Embryonic facial prominence (tissue), 1 donor: ENCODE data around the gene INMT.

Experiments used
- DNase-seq: peaks from one replicate; pipeline ENCODE4 v3.0.0-alpha.2; 2016; ENCODE audit errors: extremely low spot score

INMT gene

DNA sequence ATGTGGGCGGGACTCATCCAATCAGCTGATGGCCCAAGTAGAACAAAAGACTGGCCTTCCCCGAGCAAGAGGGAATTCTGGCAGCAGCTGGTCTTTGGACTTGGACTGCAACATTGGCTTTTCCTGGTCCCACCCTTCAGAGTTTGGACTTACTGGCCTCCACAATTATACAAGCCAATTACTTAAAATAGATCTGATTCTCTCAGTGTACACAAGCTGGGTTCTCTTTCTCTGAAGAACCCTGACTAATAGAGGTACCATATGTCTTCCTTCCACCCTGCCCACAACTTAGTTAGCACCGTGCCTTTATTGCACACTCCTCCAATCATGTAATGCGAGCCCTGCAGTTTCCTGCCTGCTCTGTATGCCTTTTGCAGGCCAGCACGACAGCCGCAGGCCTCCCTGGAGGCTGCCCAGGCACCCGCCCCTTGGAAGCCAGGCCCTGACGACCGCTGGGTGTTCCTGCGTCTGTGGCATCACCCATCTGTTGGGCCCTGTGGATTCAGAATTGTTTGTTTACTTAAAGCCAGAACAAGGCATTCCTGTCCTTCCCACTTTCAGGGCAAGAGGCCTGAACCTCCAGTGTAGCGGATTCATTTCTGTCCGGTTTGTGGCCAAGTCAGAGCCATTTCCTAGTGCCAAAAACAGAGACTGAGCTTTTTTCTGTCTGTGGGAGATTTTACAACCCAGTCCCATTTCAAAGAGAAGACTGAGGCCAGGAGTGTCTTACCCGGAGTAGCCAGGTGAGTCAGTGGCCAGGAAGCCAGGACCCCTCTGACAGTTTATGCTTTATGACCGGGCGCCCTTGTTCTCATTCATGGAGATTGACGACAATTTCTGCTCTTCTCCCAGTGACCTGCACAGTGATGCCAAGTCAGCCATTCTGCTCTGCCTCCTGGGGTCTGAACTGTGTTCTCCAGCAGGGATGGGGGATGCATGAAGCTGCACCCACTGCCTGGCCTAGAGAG is 968 bp upstream of the INMT start:
- no peak for DNase-seq

DNA sequence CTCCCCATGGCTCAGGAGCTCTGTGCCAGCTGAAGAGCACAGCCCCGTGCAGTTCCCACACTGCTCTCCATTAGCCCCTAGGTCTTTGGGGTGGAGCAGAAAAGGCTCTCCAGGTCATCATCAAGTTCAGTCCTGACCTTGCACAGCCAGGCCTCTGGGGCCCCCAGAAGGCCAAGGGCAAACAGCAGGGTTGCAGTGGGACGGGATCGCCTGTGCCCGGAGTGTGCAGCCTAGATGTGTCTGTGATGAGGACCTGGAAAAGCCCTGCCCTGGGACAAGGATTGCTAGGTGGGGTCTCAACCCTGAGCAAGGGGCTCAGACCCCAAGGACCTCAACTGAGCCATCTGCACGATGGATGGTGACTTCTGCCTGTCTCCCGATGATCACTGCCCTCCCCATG is 549 bp downstream of the INMT start:
- DNase-seq = no peak

DNA sequence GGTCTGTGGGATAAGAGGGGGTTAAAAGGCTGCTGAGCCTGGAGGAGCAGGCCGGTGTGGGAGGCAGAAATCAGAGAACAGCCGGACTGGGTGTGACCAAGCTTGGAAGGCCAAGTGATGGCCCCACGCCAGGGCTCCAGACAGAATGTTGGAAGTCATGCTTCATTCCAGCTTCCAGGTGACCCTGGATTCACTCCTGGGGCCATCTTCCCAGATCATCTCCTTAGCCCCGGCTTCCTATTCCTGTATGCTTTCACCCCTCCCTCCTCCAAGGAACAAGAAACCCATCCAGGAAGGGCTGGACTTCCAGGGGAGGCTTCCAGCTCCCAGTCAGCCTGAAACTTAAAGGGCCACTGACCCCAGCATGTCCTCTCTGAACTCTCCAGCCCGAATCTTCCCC is 1.0 kb downstream of the INMT start:
- no peak for DNase-seq

DNA sequence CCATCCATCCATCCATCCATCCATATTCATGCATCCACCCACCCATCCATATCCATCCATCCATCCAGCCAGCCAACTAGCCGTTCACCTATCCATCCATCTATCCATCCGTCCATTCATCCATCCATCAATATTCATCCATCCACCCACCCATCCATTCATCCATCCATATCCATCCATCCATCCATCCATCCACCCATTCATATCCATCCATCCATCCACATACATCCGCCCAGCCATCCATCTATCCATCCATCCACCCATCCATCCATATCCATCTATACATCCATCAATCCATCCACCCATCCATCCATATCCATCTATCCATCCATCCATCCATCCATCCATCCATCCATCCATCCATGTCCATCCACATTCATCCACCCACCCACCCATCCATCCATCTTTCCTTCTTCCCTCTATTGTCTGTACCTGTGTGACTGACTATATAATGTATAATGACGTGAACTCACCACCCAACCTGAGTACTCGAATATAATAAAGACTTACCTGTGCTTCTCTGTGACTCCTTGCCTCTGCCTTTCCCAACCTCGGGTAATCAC is 2.5 kb downstream of the INMT start:
- DNase-seq = no peak

DNA sequence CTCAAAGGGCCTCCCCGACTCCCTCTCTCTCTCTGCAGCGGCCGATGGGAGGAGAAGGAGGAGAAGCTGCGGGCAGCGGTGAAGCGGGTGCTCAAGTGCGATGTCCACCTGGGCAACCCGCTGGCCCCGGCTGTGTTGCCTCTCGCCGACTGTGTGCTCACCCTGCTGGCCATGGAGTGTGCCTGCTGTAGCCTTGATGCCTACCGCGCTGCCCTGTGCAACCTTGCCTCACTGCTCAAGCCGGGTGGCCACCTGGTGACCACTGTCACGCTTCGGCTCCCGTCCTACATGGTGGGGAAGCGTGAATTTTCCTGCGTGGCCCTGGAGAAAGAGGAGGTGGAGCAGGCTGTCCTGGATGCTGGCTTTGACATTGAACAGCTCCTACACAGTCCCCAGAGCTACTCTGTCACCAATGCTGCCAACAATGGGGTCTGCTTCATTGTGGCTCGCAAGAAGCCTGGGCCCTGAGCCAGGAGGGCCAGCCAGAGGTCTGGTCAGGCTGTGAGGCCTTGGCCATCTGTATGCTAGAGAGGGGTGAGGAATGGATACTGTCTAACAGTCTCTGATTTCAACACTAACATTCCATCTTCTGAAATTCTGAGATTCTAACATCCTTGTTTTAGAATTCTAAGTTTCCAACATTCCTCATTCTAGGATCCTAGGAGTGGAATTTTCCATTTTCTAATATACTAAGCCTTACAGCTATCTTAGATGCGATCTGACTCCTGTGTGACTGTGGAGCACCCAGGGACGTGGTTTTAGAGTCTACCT is 3.6 kb downstream of the INMT start:
- no peak for DNase-seq

DNA sequence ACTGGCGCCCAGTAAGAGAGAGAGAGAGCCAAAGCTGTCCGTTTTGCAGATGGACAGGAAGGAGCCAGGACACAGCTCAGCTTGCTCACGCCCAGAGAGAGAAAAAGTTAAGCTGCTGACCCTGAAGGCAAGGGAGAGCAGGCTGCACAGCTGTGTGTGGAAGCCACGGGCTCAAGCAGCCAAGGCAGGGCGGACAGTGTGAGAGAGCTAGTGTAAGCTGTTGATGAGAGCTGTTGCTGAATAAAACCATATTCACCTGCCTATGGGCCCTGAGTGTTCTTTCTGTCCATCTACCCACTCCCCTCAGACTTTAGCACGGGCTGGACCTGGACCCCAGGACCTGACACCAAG is 5.4 kb downstream of the INMT start:
- DNase-seq = no peak

DNA sequence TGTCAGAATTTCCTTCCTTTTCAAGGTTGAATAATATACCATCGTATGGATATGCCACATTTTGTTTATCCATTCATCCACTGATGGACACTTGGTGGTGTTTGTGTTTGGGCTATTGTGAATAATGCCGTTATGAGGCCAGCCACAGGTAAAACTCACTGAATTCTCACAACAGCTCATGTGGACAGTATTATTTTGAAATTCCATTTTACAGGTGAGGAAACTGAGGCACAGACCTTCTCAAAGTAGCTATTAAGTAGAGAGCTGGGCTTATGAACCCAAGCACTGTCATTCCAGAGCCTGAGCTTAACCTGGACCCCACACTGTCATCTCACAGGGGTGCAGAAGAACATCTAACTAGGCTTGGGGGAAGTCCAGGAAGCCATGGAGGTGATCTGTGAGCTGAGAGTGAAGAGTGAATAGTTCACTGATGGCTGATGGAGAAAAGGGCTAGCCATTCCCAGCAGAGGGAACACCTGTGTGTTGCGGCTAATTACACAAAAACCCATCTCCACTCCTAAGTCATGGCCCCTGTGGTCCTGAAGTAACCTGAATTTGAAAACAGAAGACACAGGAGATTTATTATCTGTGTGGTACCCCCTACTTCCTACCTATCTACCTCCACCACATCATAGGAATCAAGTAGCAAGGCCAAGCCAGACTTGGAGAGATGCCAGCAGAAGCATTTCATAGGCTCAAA is 8.7 kb downstream of the INMT start:
- no peak for DNase-seq

GRCh38 chr7:30761214-30762156 is 9.6 kb downstream of the INMT start:
- DNase-seq = no peak

DNA sequence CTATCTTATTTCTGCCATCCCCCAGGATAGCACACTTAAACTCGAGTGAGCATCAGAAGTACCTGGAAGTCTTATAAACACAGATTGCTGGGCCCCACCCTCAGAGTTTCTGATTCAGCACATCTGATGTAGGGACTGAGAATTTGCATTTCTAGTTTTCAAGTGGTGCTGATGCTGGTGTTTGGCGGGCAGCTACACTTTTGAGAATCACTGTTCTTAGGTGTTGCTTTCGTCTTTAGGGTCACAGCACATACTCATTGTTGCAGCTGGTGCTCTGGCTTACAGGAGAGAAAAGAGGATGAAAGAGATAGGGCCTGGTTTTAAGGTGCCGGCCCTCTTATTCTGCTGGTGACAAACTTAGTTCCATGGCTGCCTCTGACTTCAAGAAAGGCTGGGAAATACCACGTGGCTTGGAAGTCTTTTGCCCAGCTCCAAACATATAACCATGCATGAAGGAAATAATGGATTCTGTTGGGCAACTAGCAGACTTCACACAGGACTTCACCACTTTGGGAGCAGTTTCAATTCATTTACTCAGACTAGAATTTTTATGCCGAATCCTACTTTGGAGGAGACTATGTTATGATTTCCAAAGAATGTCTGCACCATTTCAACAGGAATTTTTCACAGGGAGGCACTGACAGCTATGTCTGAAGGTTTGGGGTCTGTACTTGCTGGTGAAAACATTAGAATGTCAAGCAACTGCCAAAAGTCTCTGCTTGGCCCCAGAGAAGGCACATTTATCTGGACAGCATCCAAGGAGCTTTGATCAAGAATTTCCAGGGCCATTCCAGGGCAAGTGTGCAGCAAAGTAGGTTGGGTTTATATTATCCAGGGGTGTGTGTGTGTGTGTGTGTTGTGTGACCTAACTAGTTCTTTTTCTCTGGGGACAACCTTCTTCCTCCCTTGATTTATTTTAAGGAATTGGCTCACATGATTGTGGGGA is 12.4 kb downstream of the INMT start:
- DNase-seq = peak; percentile 46

DNA sequence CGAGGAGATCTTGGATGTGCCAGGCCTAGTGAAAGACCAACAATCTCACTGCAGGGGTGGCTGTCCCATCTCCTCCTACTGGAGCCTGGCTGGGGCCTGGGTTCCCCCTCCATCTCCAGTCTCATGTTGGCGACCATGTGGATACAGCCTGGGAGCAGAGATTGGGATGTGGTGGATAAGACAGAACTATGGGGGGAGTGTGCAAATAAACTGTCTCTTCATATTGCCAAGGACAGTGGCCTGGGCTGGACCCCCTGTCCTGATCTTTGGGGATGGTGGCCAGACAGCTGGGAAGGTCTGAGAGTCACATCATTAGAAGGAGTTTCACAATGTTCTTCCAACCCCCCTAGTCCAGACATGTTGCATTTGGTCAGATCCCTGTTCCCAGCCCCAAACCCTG is 13.5 kb downstream of the INMT start:
- no peak for DNase-seq

DNA sequence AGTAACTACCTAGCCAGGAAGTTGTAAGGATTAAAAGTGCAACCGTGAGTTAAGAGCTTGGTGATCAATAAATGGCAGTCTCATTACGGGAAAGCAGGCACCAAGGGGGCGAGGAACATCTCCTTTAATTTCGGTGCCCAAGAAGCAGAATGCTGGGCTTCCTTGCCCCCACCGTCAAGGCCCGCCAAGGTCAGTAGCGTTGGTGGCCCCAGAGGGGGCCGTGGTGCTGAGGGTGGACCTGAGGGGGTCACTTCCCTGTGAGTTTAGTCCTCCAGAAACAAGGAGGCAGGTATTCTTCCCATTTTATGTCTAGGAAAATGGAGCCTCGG is 18.9 kb downstream of the INMT start:
- DNase-seq = no peak

DNA sequence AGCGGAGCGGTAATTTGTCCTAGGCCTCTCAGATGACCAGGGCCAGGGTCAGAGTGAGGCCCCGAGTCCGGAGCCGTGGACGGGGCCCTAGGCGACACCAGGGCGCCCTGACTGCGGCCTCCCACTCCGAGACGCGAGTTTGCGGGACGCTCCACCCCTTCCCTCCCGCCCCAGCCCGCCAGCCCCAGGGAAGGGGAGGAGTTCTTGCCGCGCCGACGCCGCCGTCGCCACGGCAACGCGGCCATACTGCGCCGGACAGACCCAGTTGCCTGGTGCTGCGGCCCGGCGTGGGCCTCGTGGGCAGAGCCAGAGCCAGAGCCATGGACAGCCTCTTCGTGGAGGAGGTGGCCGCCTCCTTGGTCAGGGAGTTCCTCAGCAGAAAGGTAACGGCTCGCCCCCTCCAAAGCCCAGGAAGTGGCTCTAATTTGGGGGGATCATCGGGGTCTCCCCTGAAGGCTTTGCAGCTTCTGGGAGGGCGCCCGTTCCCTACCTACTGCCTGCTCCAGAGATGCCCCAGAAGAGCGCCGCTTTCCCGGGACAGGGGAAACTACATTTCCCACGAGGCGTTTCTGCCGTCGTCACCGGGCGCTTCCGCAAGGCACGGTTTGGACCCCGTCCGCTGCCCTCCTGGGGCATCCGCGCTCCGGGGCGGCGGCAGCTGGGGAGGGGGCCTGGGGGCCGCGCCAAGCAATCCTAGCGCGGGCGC is 19.4 kb downstream of the INMT start, which contains the start of gene MINDY4:
Gene MINDY4 (plus strand): TSS at position 244 of the 706 bp plus-strand sequence. CDS start 77 bp downstream, at position 321.
- DNase-seq = peak; percentile 67

- no peak for DNase-seq
Measured at GRCh38 chr7:30771880-30772425, 20.0 kb downstream of the INMT start.

GRCh38 chr7:30772984-30773383 is 21.0 kb downstream of the INMT start:
- no peak for DNase-seq

- DNase-seq = no peak
Measured at GRCh38 chr7:30775992-30776391, 24.1 kb downstream of the INMT start.

GRCh38 chr7:30776971-30777370 is 25.0 kb downstream of the INMT start:
- DNase-seq = no peak

GRCh38 chr7:30778255-30779025 is 26.5 kb downstream of the INMT start:
- no peak for DNase-seq

DNA sequence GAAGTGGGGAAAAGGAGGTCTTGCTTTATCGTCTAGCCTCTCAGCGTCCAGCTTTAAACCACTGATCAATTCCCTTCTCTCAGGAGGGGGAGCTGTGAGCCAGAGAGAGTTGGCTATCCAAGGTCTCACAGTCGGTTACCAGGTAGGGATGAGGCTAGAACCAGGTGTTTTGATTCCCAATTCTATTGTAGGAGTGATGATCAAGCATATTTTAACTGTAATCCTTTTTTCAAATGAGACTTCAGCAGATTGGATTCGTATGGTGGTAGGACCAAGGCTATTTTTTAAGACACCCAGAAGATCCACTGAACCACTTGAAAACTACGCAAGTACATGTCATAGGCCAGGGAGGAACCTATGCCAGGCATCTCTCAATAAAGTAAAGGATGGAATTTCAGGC is 27.6 kb downstream of the INMT start:
- no peak for DNase-seq
